Activated T-cell treated with anti-CD3 and anti-CD28 coated beads for 24 hours (primary cell): ENCODE data around the gene ROR1.
"Not testable (repeated sequence)": the region's sequence is repeated elsewhere in the genome, so short reads cannot be mapped to it uniquely, and the experiment has no call there.

Source experiments
- DNase-seq: peaks from one replicate; pipeline ENCODE4 v3.0.0-alpha.2; 2020; ENCODE audit warnings: low read depth

The ROR1 gene

DNA sequence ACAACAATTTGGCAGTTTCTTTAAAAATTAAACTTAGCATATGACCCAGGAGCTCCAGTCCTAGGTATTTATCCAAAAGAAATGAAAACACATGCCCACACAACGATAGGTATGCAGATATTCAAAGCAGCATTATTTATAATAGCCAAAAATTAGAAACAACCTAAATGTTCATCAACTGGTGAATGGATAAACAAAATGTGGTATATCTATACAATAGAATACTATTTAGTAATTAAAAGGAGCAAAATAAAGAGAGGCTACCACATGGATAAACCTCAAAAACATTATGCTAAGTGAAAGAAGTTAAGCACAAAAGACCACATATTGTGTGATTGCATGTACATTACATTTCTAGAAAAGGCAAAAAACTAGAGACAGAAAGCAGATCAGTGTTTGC lies 51.3 kb downstream of the ROR1 start:
- DNase-seq, result no peak

DNA sequence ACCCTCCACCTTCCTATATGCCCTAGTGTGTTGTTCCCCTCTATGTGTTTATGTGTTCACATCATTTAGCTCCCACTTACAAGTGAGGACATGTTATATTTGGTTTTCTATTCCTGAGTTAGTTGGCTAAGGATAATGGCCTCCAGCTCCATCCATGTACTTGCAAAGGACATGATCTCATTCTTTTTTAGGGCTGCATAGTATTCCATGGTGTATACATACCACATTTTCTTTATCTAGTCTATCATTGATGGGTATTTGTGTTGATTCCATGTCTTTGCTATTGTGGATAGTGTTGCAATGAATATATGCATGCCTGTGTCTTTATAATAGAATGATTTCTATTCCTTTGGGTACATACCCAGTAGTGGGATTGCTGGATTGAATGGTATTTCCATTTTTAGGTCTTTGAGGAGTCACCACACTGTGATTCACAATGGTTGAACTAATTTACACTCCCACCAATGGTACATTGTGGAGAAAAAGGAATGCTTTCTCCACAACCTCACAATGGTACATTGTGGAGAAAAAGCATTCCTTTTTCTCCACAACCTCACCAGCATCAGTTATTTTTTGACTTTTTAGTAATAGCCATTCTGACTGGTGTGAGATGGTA lies 52.5 kb downstream of the ROR1 start:
- DNase-seq, result not testable (repeated sequence)

DNA sequence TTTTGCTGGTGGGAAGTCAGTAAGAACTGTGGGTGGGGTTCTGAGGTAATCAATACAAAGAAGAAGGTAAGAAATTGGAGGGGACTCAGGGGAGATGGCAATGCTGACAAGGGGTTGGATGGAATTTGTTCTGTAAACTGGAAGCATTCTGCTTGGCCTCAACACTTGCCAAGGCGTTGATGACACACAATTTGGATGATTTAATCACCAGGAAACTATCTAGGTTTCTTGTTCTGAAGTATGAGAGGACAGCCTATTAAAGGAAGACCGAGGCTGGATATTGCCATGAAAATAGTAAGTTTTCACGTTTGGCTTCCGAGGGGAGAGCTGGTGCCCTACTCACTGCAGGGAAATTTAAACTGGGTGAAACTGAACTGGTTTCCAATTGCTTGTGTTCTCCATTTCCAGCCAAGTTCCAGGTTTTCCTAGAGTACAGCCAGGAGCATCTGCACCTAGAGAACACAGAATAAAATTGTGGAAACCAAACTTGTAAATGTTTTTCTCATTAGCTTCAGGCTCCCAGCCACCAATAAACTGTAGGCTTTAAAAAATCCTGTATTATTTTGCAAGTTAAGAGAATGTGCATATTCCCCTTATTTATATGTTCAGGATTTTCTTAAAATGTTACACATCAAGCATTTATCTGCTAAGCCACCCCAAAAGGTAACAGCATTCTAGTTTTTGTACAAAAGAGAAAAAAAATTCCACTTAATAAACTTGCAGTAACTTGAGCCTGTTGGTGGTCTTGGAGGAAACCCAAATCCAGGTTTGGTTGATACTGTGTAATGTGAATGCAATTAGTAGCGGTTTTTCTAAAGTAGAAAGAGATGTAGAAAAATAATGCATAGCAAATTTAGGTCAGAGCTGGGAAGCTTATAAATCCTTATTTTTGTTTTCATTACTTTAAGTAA lies 53.8 kb downstream of the ROR1 start:
- no peak for DNase-seq

DNA sequence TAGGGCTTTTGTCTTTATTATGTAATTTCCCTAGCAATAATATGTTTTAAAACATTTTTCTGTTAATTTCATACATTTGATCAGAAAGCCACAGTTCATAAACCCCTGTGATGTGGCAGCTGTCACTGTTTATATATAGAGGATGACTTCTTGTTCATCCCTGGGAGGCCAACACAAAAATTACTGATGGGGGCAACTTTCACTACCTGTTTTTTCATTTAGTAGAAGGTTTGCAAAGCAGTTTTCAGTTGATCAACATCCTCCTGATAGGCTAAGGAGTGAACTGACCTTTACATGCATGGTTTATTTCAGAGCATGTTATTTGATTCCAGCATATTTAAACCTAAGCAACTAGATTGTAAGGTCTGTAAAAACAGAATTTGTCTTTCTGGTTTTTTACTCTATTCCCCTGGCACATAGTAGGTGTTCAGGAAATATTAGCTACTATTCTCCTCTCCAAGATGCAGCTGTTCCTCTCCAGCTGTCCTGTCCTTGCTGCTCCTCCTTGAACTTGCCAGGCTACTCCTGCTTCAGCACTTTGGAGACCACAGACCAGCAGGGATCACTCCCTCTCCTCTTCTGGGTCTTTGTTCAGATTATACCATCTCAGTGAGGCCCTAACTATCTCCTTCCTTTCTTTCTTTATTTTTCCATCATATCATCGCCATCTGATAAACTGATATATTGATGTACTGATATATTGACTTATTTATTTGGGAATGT lies 54.7 kb downstream of the ROR1 start:
- DNase-seq, result no peak

DNA sequence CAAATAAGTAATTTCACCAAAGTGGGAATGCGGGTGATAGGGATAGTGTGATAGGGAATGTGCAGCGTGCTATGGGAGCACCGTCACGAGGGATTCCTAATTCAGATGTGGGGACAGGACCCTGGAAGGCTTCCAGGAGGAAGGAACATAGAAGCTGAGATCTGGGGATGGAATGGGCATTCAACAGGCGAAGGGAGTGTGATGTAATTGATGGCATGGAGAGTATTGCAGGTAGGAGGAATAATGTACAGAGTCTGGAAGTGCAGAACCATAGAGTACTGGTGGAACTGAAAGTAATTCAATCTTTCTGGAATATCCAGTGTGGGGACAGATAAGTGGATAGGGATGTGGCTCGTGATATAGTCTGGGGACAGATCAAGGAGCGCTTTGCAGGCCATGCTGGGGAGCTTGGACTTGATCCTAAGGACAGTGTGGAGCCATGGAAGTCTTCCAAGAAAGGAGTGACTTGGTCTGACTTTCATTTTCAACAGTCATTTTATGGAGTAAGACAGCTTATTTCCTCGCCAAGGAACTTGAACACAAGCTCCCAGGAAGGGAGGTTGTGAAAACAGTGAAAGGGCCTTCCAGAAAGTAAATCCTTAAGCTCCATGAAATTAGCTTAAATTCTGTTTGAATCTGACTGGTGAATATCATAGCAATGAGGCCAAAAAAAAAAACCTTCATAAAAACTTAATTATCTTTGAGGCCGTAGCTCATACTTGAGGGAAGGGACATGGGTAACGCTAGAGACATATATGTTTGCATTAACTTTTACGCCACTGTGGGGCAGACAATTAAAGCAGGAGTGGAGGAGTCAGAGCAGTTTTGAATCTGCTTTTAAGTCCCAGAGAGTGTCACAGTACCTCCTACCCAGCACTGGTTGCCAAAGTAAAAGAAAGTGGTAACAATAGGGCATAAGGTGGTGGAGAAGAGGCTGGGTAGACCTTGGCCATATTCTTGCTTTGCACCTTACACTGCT lies 55.8 kb downstream of the ROR1 start:
- DNase-seq, result no peak

DNA sequence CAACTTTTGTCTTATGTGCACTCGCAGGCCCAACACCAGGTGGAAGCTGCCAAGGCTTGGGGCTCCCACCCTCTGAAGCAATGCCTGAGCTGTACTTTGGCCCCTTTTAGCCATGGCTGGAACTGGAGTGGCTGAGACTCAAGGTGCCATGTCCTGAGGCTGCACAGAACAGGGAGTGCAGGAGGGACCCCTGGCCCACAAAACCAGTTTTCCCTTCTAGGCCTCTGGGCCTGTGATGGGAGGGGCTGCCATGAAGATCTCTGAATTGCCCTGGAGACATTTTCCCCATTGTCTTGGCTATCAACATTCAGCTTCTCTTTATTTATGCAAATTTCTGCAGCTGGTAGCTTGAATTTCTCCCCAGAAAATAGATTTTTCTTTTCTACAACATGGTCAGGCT lies 57.6 kb downstream of the ROR1 start:
- no peak for DNase-seq

DNA sequence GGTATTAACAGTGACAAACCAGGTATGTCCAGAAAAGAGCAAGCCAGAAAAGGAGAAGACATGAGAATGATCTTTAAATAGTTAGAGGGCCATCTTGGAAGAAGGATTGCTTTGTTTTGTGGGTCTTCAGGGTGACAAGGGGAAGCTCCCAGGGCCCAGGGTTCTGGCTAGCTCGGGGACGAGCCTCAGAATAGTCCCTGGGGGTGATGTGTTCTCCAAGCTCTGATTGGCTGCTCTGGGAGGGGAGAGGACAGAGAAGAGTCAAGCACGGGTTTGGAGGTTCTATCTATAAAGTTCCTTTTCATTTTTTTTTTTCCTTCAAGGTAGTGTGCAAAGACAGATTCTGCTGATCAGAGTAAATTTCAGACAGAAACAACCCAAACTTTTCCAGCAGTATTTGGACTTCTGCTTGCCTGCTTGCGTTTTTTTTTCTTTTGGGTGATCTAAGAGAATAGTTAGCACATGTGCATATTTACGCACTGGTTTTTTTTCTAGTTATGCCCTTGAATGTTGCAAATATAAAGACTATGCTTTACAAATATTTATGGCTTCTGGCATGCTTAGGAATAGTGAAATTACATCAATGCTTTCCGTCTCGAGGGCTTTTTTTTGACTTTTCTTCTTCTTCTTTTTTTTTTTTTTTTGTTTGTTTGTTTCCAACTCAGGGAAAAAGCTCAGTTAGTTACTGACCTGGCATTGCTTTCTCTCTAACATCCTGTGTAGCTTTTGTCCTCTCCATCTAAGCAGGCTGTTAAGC lies 59.7 kb downstream of the ROR1 start:
- DNase-seq, result no peak

DNA sequence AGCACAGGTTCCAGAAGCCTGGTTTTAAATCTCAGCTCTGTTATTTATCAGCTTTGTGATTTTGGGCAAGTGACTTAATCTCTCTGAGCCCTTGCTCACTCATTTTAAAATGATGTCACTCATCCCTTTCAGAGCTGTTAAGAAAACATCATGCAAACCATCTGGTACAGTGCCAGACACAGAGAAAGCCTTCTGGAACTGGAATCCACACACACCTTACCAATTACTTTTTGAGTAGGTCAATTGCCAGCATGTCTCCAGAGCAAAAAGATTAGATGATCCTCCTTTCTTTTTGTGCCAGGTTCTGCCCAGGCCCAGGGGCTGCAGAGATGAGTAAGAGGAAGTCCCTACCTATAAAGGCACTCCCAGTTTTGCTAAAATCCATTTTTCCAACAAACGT lies 61.3 kb downstream of the ROR1 start:
- no peak for DNase-seq

DNA sequence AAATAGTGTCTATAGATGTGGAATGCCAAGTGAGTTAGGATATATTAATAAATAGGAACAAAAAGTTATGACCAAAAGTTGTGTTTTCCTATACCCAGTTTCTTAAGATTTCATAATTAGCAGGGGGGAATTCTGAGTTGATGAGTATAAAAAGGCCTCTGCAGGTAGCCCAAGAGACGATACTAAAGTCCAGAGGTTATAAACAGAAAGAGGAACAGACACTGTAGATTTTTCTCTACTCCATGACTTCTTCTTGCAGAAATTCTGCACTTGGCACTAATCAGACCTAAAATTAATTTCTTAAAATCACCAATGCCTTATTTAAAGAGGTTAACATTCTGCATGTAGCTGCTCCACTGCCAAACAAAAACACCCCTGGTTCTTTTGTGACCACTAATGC lies 62.6 kb downstream of the ROR1 start:
- no peak for DNase-seq

DNA sequence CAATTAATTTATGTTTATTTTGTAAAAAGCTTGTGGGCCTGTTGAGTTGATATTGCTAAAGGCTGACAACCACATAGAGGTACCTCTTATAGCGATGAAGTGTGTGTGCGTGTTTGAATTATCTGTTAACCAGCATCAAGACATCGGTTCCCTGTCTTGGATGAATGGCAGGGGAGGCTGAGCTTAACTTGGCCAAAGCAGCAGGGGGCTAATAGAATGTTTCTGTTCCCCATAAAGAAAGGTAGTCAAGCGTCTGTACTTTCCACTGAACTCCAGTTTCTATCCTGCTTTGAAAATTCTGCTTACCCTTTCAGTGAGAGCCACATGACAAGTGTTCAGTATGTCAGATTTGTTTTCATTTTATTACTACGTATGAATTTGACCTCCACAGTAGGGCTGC lies 63.0 kb downstream of the ROR1 start:
- no peak for DNase-seq

DNA sequence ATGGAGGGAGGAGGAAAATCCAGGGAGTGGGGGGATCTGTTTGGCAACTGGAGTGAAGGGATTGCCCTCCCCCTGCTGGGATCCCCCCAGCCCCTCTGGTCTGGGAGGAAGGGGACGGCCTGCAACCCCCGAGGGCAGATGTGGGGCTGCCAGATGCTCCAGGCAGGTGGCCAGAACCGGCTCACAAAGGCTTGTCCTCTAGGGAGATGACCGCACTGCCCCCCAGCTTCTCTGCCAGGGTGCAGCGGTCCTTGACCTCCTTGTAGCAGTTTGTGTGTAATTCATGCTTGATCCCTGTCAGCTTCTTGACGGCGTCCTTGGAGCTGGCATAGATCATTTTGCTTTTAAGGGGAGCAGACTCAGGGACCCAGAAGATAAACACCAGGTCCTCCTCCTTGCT lies 69.2 kb downstream of the ROR1 start:
- DNase-seq, result no peak

DNA sequence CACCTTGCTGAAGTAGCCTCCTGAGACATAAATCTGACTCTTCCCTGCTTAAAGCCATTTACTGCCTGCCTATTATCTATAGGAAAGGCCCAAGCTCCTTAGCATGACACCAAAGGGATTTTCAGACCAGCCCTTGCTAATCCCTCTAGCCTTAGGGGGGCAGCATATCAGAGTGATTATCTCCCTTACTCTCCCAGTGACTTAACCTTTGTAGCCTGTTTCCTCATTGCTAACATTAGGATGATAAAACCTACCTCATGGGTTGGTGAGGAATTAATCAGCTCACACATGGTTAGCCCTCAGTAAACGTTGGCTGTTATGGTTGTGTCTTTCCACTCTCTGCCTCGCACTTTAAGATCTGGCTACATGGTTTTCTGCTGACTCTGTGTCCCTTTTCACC lies 70.1 kb downstream of the ROR1 start:
- DNase-seq, result no peak

DNA sequence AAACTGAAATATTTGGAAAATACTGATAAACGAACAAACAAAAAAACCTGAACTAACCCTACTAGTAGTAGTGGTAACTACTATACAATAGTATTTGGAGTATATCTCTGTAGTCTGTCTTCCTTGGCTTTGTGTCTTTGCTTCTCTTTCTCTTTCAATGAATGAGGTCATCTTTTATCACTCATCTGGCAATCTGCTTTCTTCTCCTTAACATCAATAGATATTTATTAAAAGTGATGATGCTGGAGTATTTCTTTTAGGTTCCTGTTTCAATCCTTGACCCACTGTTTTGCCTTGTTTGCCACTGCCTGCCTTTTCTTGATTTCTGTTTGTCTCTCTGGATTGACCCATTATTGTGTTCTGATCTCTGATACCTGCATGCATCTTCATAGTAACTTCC lies 71.5 kb downstream of the ROR1 start:
- no peak for DNase-seq

DNA sequence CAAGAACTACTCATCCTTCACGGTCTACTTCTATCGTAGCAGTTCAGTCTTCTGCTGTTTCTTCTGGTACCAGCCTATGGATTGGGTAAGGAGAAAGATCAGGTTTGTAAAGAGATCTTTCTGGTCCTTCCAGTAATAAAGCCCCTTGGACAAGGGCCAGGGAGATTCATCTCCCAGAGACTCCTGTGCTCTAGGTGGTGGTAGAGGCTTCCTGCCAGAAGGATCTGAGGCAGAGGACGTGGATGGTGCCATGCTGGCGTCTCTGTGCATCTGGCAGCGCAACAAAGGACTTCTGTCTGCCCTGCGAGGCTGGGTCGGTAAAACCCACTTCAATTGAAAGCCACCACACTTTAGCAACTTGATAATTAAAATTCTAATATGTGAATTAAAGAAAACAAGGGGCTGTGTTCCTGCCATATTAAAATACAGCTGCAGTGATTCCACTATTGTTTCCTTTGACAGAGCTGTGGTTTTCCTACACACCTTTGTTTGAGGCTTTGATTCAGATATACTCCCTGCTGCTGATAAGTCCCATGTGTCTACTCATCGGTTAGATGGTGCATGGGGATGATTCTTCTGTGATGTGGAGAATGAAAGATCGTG lies 73.6 kb downstream of the ROR1 start:
- DNase-seq, result no peak

DNA sequence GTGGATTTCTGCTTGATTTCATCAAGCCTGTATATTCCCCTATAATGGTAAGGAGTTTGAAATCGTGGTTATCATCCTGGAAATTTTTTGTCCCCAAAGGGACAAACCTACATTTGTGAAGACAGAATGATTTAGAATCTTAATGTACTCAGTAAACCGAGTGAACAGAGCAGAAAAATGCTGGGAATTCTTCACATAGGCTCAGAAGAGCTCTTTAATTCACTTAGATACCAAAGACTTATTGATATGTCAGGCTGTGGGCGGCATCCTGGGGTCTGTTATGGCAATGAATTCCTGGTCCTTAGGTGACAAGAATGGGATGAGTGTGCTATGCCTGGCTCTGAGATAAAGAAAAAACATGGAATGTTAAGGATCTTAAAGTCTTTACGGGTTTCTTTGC lies 74.9 kb downstream of the ROR1 start:
- no peak for DNase-seq

DNA sequence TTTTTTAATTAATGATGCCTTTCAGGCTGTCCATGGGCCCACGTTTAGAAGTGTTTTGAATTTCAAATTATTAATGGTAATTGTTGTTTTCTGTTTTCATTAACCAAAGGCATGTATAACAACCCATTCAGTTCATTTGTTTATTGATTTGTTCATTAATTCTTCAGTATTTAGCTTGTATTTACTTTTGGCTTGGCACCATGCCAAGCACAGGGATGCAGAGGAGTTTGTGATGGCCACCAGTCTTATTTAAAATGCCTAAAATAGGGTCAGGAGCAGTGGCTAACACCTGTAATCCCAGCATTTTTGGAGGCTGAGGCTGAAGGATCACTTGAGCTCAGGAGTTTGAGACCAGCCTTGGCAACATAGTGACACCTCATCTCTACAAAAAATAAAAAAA lies 75.3 kb downstream of the ROR1 start:
- no peak for DNase-seq

DNA sequence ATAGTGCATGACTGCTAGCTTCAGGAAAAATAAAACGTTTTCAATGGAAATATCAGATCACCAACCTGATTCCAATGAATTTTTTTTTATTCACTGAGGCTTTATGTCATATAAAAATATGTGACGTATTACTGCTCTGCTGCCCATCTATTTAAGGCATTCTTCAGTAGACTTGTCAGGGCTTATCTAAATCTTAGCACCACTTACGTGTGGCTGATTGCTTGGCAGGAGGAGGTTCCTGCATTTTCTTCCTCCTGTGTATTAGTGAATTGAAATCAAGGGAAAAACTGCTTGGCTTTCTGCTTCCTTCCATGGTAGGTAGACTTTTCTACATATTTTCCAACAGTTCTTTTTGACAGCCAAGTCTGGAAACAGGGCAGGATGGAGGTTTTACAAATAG lies 80.3 kb downstream of the ROR1 start:
- DNase-seq, result no peak

DNA sequence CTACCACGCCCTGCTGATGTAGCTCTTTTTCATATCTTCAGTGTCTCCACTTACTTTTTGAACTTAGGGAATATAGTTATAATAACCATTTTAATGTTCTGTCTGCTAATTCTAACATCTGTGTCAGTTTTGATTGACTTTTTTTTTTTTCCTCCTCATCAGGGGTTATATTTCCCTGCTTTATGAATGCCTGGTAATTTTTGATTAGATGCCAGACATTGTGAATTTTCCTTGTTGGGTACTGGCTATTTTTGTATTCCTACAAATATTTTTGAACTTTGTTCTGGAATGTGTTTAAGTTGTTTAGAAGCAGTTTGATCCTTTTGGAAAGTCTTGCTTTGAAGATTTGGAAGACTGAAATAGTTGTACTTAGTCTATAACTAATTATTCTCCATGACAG lies 82.1 kb downstream of the ROR1 start:
- no peak for DNase-seq

DNA sequence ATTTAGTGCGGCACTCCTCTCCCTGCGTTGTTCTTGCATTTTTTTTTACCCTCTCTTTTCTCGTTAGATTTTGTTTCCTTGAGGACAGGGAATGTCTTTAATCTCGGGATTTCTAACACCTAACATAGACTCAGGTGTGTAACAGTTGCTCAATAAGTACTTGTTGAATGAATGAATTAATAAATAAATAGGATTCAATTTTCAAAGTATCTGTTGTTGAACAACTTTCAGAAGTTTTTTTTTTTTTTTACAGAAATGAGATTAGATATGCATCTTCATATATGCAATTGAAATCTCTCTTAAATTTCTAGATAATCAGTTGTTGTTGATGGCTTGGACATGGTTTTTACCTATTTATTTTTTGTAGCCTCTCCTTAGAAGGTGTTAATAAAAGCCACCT lies 83.1 kb downstream of the ROR1 start:
- no peak for DNase-seq

DNA sequence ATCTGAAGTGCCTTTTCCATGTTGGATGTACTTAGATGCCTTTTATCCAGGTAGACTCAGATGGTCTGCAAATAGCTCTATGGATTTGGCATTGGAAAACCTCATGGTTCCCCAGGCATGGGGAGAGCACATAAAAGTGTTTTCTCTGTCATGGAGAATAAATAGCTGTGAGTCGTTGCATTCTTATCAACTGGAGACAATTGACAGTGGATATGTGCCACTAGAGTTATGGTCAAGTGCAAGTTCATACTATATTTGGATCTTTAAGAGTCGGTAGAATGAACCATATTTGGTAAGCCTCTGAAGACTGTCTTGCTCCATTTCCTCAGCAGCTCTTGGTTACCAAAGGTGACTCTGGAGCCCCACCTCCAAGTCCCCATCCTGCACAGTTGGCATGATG lies 83.7 kb downstream of the ROR1 start:
- DNase-seq, result no peak

DNA sequence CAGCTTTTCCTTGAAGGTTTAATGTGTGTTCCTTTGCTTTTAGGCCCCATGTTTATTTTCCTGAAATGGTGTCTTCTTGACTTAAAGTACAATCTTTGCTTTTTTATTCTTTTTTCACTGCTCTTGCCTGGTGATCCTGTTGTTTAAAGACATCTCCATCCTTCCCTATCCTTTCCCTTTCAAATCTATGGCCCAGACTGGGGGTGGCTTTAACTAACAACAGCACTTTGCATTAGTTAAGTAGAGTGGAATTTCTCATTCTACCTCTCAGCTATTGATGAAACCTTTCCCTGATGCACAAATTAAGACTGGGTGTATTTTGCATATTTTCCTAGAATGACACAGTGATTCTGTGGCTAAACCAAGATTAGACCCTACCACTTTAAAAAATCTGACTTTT lies 84.3 kb downstream of the ROR1 start:
- DNase-seq, result no peak
